ENCODE results near the gene THOC2.
A peak's percentile ranks its signal among the peaks of the same experiment; 100 is the strongest.
"Not testable (repeated sequence)": the region's sequence is repeated elsewhere in the genome, so short reads cannot be mapped to it uniquely, and the experiment has no call there.

Gene THOC2

DNA sequence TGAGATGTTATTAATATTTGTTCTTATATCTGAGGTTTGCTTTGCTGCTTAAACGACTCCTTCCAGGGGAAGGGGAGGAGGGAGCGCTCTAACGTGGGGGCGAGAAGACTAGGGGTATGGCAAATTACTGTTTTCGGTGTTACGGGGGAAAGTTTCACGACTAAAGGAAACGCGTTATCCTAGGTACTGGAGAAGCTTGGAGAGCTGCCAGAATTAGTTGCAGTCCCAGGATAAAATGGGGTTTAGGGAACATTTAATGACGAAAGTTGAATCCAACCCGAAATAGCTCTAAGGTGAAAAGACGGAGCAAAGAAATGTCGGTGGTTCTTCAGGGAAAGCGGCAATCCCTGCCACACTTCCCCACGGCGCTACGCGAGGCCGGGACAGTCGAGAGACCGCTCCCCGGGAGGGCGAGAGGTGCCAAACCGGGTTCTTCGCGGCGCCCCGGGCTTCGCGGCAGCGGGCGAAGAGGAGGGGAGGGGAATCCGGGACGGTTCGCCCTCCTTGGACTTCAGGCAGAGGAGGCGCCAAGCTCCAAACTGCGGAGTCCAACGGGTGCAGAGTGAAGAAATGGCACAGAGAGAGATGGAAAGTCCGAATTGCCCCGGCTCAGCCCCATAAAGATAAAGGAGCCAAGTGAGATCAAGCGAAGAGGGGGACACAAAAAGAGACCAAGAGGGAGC, 724 bp downstream of the THOC2 start:
- H2AK5ac ChIP-seq (ENCODE audit: low read length) = no peak overlapping the region
- peak overlapping the region; percentile 84 for H3K56ac ChIP-seq (ENCODE audit: low read length)
- peak overlapping the region; percentile 91 for H3K4me3 ChIP-seq (ENCODE audit: low read length)
- H3K4ac ChIP-seq (ENCODE audit: low read depth, low read length) = peak overlapping the region; percentile 7
- H2BK5ac ChIP-seq (ENCODE audit: low read length) = no peak overlapping the region
- H3K27ac ChIP-seq (ENCODE audit: low read depth, low read length) = peak overlapping the region; percentile 48
- no CpG with 5 or more reads among the region's 41 CpGs for WGBS (ENCODE audit: extremely low coverage, insufficient coverage, low lambda C conversion rate)
- H3K79me2 ChIP-seq (ENCODE audit: control insufficient read depth, insufficient read depth, low read length) = peaks cover 29% of the 10 kb centered on the region
- no peak overlapping the region for H4K8ac ChIP-seq (ENCODE audit: low read depth, low read length)
- peak overlapping the region; percentile 39 for H3K18ac ChIP-seq (ENCODE audit: low read length)
- no peaks in the 10 kb centered on the region for H3K36me3 ChIP-seq (ENCODE audit: control insufficient read depth, insufficient read depth, low read length)
- H2BK15ac ChIP-seq (replicated peaks; ENCODE audit: low read depth) = no peak overlapping the region
- H3K4me1 ChIP-seq (ENCODE audit: control insufficient read depth, low read depth, low read length) = no peaks in the 10 kb centered on the region
- H3K9ac ChIP-seq (ENCODE audit: low read length) = peak overlapping the region; percentile 84
- H2BK120ac ChIP-seq (ENCODE audit: low read depth, low read length) = no peak overlapping the region
- no peaks in the 10 kb centered on the region for H3K79me1 ChIP-seq (ENCODE audit: low read length)
- H3K4me2 ChIP-seq (ENCODE audit: low read length) = peak overlapping the region; percentile 43
- H4K5ac ChIP-seq (ENCODE audit: low read length) = no peak overlapping the region
- DNase-seq = peak; percentile 28
- H3K23ac ChIP-seq (ENCODE audit: low read length) = no peak overlapping the region
- H3K27me3 ChIP-seq (ENCODE audit: insufficient read depth, low read length, poor library complexity) = no peaks in the 10 kb centered on the region

GRCh38 chrX:123731258-123731986, 1.4 kb downstream of the THOC2 start:
- no CpG with 5 or more reads among the region's 16 CpGs for WGBS (ENCODE audit: extremely low coverage, insufficient coverage, low lambda C conversion rate)
- Histone ChIP-seq H3K23ac (ENCODE audit: low read length) (no peak overlapping the region), H3K27me3 (ENCODE audit: insufficient read depth, low read length, poor library complexity) (no peaks in the 10 kb centered on the region), H3K18ac (ENCODE audit: low read length) (no peak overlapping the region), H3K4me1 (ENCODE audit: control insufficient read depth, low read depth, low read length) (no peaks in the 10 kb centered on the region), H3K36me3 (ENCODE audit: control insufficient read depth, insufficient read depth, low read length) (no peaks in the 10 kb centered on the region), H2BK15ac (replicated peaks; ENCODE audit: low read depth) (no peak overlapping the region), H4K5ac (ENCODE audit: low read length) (no peak overlapping the region), H3K4ac (ENCODE audit: low read depth, low read length) (no peak overlapping the region), H4K8ac (ENCODE audit: low read depth, low read length) (no peak overlapping the region), H2AK5ac (ENCODE audit: low read length) (no peak overlapping the region), H3K9ac (ENCODE audit: low read length) (peak overlapping the region; percentile 84), H3K79me1 (ENCODE audit: low read length) (no peaks in the 10 kb centered on the region), H3K4me2 (ENCODE audit: low read length) (peak overlapping the region; percentile 43), H2BK5ac (ENCODE audit: low read length) (no peak overlapping the region), H3K79me2 (ENCODE audit: control insufficient read depth, insufficient read depth, low read length) (peaks cover 33% of the 10 kb centered on the region), H3K56ac (ENCODE audit: low read length) (peak overlapping the region; percentile 84), H3K27ac (ENCODE audit: low read depth, low read length) (no peak overlapping the region), H3K4me3 (ENCODE audit: low read length) (peak overlapping the region; percentile 91), H2BK120ac (ENCODE audit: low read depth, low read length) (no peak overlapping the region)
- DNase-seq = peak; percentile 33

DNA sequence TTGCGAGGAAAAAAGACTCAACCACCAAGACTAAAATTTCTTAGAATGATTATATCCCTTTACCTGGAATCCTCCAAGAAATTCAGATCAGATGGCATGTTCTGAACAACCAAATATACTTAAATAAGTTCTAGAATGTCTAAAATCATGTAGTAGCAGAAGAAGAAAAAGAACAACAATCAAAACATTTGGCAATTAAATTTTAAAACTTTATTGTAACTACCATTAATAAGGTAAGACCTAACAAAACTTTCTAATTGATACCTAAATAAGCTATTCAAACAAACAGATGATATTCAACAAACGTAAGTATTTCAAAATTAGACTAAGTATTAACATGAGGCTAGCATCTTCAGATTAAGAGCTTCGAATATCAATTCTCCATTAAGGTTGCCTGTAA, 4.3 kb downstream of the THOC2 start:
- Histone ChIP-seq H4K5ac (ENCODE audit: low read length) (no peak overlapping the region), H3K4ac (ENCODE audit: low read depth, low read length) (no peak overlapping the region), H3K4me1 (ENCODE audit: control insufficient read depth, low read depth, low read length) (no peaks in the 10 kb centered on the region), H3K79me2 (ENCODE audit: control insufficient read depth, insufficient read depth, low read length) (peaks cover 40% of the 10 kb centered on the region), H3K27me3 (ENCODE audit: insufficient read depth, low read length, poor library complexity) (no peaks in the 10 kb centered on the region), H2BK120ac (ENCODE audit: low read depth, low read length) (no peak overlapping the region), H3K27ac (ENCODE audit: low read depth, low read length) (no peak overlapping the region), H3K4me3 (ENCODE audit: low read length) (no peak overlapping the region), H2AK5ac (ENCODE audit: low read length) (no peak overlapping the region), H2BK5ac (ENCODE audit: low read length) (no peak overlapping the region), H3K36me3 (ENCODE audit: control insufficient read depth, insufficient read depth, low read length) (no peaks in the 10 kb centered on the region), H3K56ac (ENCODE audit: low read length) (no peak overlapping the region), H3K4me2 (ENCODE audit: low read length) (no peak overlapping the region), H3K79me1 (ENCODE audit: low read length) (no peaks in the 10 kb centered on the region), H3K9ac (ENCODE audit: low read length) (no peak overlapping the region), H3K18ac (ENCODE audit: low read length) (no peak overlapping the region), H4K8ac (ENCODE audit: low read depth, low read length) (no peak overlapping the region), H2BK15ac (replicated peaks; ENCODE audit: low read depth) (no peak overlapping the region), H3K23ac (ENCODE audit: low read length) (no peak overlapping the region)
- no peak for DNase-seq
- no CpG with 5 or more reads among the region's 3 CpGs for WGBS (ENCODE audit: extremely low coverage, insufficient coverage, low lambda C conversion rate)

- no peak overlapping the region for H3K23ac ChIP-seq (ENCODE audit: low read length)
- H4K5ac ChIP-seq (ENCODE audit: low read length) = no peak overlapping the region
- no peak overlapping the region for H2BK120ac ChIP-seq (ENCODE audit: low read depth, low read length)
- no peak overlapping the region for H2AK5ac ChIP-seq (ENCODE audit: low read length)
- H3K27ac ChIP-seq (ENCODE audit: low read depth, low read length) = no peak overlapping the region
- H3K36me3 ChIP-seq (ENCODE audit: control insufficient read depth, insufficient read depth, low read length) = no peaks in the 10 kb centered on the region
- H3K9ac ChIP-seq (ENCODE audit: low read length) = no peak overlapping the region
- no peak overlapping the region for H3K4me3 ChIP-seq (ENCODE audit: low read length)
- no peaks in the 10 kb centered on the region for H3K79me1 ChIP-seq (ENCODE audit: low read length)
- no peaks in the 10 kb centered on the region for H3K4me1 ChIP-seq (ENCODE audit: control insufficient read depth, low read depth, low read length)
- H3K18ac ChIP-seq (ENCODE audit: low read length) = no peak overlapping the region
- peaks cover 41% of the 10 kb centered on the region for H3K79me2 ChIP-seq (ENCODE audit: control insufficient read depth, insufficient read depth, low read length)
- WGBS (ENCODE audit: extremely low coverage, insufficient coverage, low lambda C conversion rate) = no CpG with 5 or more reads among the region's 3 CpGs
- H2BK15ac ChIP-seq (replicated peaks; ENCODE audit: low read depth) = no peak overlapping the region
- H3K56ac ChIP-seq (ENCODE audit: low read length) = no peak overlapping the region
- no peaks in the 10 kb centered on the region for H3K27me3 ChIP-seq (ENCODE audit: insufficient read depth, low read length, poor library complexity)
- no peak overlapping the region for H3K4me2 ChIP-seq (ENCODE audit: low read length)
- H3K4ac ChIP-seq (ENCODE audit: low read depth, low read length) = no peak overlapping the region
- DNase-seq = no peak
- H4K8ac ChIP-seq (ENCODE audit: low read depth, low read length) = no peak overlapping the region
- H2BK5ac ChIP-seq (ENCODE audit: low read length) = no peak overlapping the region
Observed at GRCh38 chrX:123728016-123728415, 4.8 kb downstream of the THOC2 start.

DNA sequence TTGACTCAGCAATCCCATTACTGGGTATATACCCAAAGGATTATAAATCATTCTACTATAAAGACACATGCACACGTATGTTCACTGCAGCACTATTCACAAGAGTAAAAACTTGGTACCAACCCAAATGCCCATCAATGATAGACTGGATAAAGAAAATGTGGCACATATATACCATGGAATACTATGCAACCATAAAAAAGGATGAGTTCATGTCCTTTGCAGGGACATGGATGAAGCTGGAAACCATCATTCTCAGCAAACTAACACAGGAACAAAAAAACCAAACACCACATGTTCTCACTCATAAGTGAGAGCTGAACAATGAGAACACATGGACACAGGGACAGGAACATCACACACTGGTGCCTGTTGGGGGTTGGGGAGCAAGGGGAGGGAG, 10.7 kb downstream of the THOC2 start:
- H3K23ac ChIP-seq (ENCODE audit: low read length); H2BK120ac ChIP-seq (ENCODE audit: low read depth, low read length); H3K36me3 ChIP-seq (ENCODE audit: control insufficient read depth, insufficient read depth, low read length); H3K56ac ChIP-seq (ENCODE audit: low read length); H3K4ac ChIP-seq (ENCODE audit: low read depth, low read length); H3K27me3 ChIP-seq (ENCODE audit: insufficient read depth, low read length, poor library complexity); H3K18ac ChIP-seq (ENCODE audit: low read length); H4K5ac ChIP-seq (ENCODE audit: low read length); H3K4me2 ChIP-seq (ENCODE audit: low read length); H4K8ac ChIP-seq (ENCODE audit: low read depth, low read length); H2BK5ac ChIP-seq (ENCODE audit: low read length); H2BK15ac ChIP-seq (replicated peaks; ENCODE audit: low read depth); H3K27ac ChIP-seq (ENCODE audit: low read depth, low read length); H3K79me1 ChIP-seq (ENCODE audit: low read length); DNase-seq; H3K4me3 ChIP-seq (ENCODE audit: low read length); H2AK5ac ChIP-seq (ENCODE audit: low read length); H3K9ac ChIP-seq (ENCODE audit: low read length); H3K4me1 ChIP-seq (ENCODE audit: control insufficient read depth, low read depth, low read length): not testable (repeated sequence)
- no CpG with 5 or more reads among the region's 1 CpG for WGBS (ENCODE audit: extremely low coverage, insufficient coverage, low lambda C conversion rate)
- H3K79me2 ChIP-seq (ENCODE audit: control insufficient read depth, insufficient read depth, low read length) = peaks cover 42% of the 10 kb centered on the region
